Lower lobe of right lung (tissue), 2 donors: ENCODE measurements around the gene TUBB. TPM values are rescaled to one million over a fixed set of nuclear protein-coding genes. Genes with fewer than 3 reads are reported as not detected.
A peak's percentile ranks its signal among the peaks of the same experiment; 100 is the strongest.

Experiments
- ATAC-seq, 2 donors: fragments of 200-7000 bp; cut with Tn5 transposase; one replicate each; pipeline ENCODE4 v1.9.1; 2020 to 2022; ENCODE audit warnings: mild to moderate bottlenecking in 2 of 2, moderate library complexity in 2 of 2
- DNase-seq: peaks from one replicate; pipeline ENCODE4 v3.0.0-alpha.2; 2020
- H3K27ac ChIP-seq: fragments of 200-600 bp; one replicate; pipeline ENCODE4 v1.8.0; 2022
- H3K27me3 ChIP-seq: fragments of 200-600 bp; one replicate; pipeline ENCODE4 v1.8.0; 2022; ENCODE audit warnings: low read depth
- H3K36me3 ChIP-seq: fragments of 200-600 bp; one replicate; pipeline ENCODE4 v1.8.0; 2022; ENCODE audit warnings: mild to moderate bottlenecking
- H3K4me1 ChIP-seq: fragments of 200-600 bp; one replicate; pipeline ENCODE4 v1.8.0; 2022
- H3K4me3 ChIP-seq: fragments of 200-600 bp; one replicate; pipeline ENCODE4 v1.8.0; 2022; ENCODE audit warnings: mild to moderate bottlenecking
- H3K9me3 ChIP-seq: fragments of 200-600 bp; one replicate; pipeline ENCODE4 v1.8.0; 2022
- intact Hi-C: fragments of 100-400 bp; cut with DNase I; formaldehyde crosslinking; loops from one replicate; pipeline ENCODE4 v1.11.0; 2022
- total RNA-seq: library from RNA; stranded (reverse); fragmentation: NEBNext Ultra II Directional; extraction: Animal tissue kit (Norgen Biotek cat#: 25700); gene quantifications from one replicate; pipeline ENCODE4 v1.2.1, GENCODE V29; 2021
- TF ChIP-seq, protein P1 (sequence below): fragments of 200-600 bp; IDR thresholded peaks from one replicate; pipeline ENCODE4 v1.8.0; 2022; ENCODE audit warnings: antibody characterized with exemption, mild to moderate bottlenecking
- donor health status: DM: no; HTN: yes; CAD: no; lungs with severe emphysema.

Gene TUBB
- total RNA-seq, 1 donor from 2014 or later: 292 TPM

DNA sequence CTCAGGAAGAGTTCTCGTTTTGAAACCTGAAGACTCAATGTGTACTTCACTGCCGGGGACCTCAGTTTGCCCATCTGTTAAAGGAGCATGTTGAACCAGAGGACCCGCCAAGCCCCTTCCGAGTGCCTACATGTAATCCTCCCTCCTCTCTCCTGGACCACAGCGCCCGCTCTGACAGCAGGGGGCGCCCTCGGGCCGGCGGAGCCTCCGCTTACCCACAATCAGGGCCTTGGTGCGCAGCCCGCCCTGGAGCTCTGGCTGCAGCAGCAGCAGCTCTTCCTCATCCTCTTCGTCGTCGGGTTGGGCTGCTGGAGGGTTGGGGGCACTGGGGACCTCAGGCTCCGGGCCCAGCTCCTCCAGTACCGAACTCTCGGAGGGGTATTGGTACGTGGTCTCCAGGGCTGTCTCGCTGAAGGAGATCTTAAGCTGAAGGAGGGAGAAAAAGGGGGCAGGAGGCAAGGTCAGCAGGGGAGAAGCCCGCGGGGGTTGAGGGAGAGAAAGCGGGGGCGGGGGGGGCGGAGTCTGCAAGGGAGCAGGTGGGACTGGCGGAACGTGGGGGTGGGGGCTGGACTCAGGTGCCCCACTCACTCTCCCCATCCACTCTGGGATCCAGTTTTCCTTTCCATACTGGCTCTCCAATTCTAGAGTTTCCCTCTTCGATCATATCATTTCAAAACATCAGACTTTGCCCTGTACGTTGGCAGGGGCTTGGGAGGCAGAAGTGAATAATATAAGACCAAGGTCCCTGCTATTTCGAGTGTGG lies 41.0 kb upstream of the TUBB start:
- H3K27ac ChIP-seq: peak overlapping the region; percentile 19
- DNase-seq: peak; percentile 91
- peak overlapping the region; percentile 81 for H3K4me3 ChIP-seq
- TF ChIP-seq, protein P1, sequence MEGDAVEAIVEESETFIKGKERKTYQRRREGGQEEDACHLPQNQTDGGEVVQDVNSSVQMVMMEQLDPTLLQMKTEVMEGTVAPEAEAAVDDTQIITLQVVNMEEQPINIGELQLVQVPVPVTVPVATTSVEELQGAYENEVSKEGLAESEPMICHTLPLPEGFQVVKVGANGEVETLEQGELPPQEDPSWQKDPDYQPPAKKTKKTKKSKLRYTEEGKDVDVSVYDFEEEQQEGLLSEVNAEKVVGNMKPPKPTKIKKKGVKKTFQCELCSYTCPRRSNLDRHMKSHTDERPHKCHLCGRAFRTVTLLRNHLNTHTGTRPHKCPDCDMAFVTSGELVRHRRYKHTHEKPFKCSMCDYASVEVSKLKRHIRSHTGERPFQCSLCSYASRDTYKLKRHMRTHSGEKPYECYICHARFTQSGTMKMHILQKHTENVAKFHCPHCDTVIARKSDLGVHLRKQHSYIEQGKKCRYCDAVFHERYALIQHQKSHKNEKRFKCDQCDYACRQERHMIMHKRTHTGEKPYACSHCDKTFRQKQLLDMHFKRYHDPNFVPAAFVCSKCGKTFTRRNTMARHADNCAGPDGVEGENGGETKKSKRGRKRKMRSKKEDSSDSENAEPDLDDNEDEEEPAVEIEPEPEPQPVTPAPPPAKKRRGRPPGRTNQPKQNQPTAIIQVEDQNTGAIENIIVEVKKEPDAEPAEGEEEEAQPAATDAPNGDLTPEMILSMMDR: peak; percentile 97
- no peaks in the 10 kb centered on the region for H3K9me3 ChIP-seq
- intact Hi-C loops: loop anchor here (5.0 kb wide), 1 partner anchor 43 kb away; the partner anchor contains the start of gene TUBB
- H3K36me3 ChIP-seq: peaks cover 51% of the 10 kb centered on the region
- peaks cover 40% of the 10 kb centered on the region for H3K4me1 ChIP-seq
- ATAC-seq: peak; percentile 87
- H3K27me3 ChIP-seq: no peaks in the 10 kb centered on the region

GRCh38 chr6:30679765-30680535 lies 40.2 kb upstream of the TUBB start:
- intact Hi-C loops: loop anchor here (5.0 kb wide), 1 partner anchor 42 kb away; the partner anchor contains the start of gene TUBB
- Histone ChIP-seq H3K4me3 (peak overlapping the region; percentile 81), H3K9me3 (no peaks in the 10 kb centered on the region), H3K4me1 (peaks cover 41% of the 10 kb centered on the region), H3K27me3 (no peaks in the 10 kb centered on the region), H3K36me3 (peaks cover 51% of the 10 kb centered on the region), H3K27ac (peak overlapping the region; percentile 19)
- ATAC-seq: no peak
- TF ChIP-seq, protein P1: no peak
- no peak for DNase-seq

GRCh38 chr6:30681766-30682142 lies 38.4 kb upstream of the TUBB start:
- ATAC-seq: no peak
- no peaks in the 10 kb centered on the region for H3K9me3 ChIP-seq
- intact Hi-C loops: no loop called here
- peak overlapping the region; percentile 81 for H3K4me3 ChIP-seq
- H3K4me1 ChIP-seq: peaks cover 53% of the 10 kb centered on the region
- peak overlapping the region; percentile 89 for H3K27ac ChIP-seq
- no peak for DNase-seq
- H3K36me3 ChIP-seq: peaks cover 40% of the 10 kb centered on the region
- H3K27me3 ChIP-seq: no peaks in the 10 kb centered on the region
- TF ChIP-seq, protein P1: no peak

DNA sequence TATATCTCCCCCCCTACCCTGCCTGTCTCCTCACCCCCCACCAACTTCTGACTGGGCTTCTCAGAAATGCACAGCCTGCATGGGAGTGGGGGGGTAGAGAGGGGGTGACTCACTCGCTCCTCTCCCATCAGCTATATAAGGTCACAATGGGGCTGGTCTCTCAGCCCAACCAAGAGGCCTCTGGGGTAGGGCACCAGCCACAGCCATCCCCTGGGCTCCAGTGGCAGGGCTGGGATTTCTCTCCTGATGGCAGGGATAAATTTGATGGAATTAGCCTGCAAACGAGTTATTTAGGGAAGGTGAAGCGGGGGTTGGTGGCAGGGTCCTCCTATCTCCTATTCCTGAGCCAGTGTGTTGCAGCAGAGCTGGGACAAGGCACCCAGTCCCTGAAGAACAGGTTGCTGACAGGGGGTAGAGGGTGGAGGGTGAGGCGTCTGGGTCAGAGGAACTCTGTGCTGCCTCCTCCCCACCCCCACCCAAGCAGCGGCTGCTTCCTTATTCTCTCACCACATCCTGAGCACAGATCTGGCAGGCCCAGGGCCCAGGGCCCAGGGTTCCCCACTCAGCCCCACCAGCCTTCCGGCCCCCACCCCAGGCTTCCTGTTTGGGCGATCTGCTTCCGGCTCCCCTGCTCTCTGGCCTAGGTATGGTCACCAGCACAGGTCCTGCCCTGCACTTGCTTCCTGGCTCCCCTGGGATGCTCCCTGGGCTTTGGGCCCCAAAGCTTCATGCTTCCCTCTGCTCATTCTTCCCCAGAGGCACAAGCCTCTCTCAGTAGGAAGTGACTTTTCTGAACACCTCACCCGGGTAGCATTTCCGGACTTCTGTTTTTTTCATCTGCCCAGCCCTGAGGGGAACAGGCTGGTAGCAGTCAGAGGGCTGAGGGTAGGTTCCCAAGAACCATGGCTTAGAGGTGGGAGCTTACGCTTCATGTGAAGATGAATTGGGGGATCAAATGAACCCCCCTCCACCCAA lies 37.7 kb upstream of the TUBB start:
- H3K4me1 ChIP-seq: peaks cover 53% of the 10 kb centered on the region

More for the DNA sequence above, 37.7 kb upstream of the TUBB start:
- intact Hi-C loops: no loop called here
- Histone ChIP-seq H3K4me3 (peak overlapping the region; percentile 81), H3K9me3 (no peaks in the 10 kb centered on the region), H3K27ac (peak overlapping the region; percentile 89), H3K27me3 (no peaks in the 10 kb centered on the region), H3K36me3 (peaks cover 33% of the 10 kb centered on the region)
- TF ChIP-seq, protein P1: no peak
- ATAC-seq (peak; percentile 56 to 77), DNase-seq (peak; percentile 91)
